OCI-LY3 (cell line): ENCODE measurements around the gene ABHD3.
"Not testable (repeated sequence)": the region's sequence is repeated elsewhere in the genome, so short reads cannot be mapped to it uniquely, and the experiment has no call there.

Experiments used
- H2AFZ ChIP-seq: fragments of 200-600, 300-600 bp; shearing (Covaris generic); 2 replicates; pipeline ENCODE4 v1.6.0; 2014; ENCODE audit warnings: antibody characterized with exemption, low read depth, low read length
- H3K27ac ChIP-seq: fragments of 200-600, 300-600 bp; sonication (generic); 2 replicates; pipeline ENCODE4 v1.5.1; 2014; ENCODE audit warnings: mild to moderate bottlenecking, low read length, moderate library complexity, mixed read lengths
- H3K27me3 ChIP-seq: fragments of 200-600, 300-600 bp; sonication (generic); 2 replicates; pipeline ENCODE4 v1.6.1; 2014; ENCODE audit warnings: low read depth, low read length, mixed read lengths
- H3K36me3 ChIP-seq: fragments of 200-600, 300-600 bp; sonication (generic); replicated peaks from 2 replicates; pipeline ENCODE3; 2014; ENCODE audit warnings: low read depth, low read length, mixed read lengths
- H3K4me1 ChIP-seq: fragments of 300-600, 200-600 bp; sonication (generic); 2 replicates; pipeline ENCODE4 v1.6.1; 2014; ENCODE audit warnings: low read length, mixed read lengths
- H3K4me2 ChIP-seq: fragments of 200-600, 300-600 bp; sonication (generic); 2 replicates; pipeline ENCODE4 v1.6.1; 2014; ENCODE audit warnings: low read length, mixed read lengths
- H3K4me3 ChIP-seq: fragments of 300-600, 200-600 bp; sonication (generic); 2 replicates; pipeline ENCODE4 v1.5.1; 2014; ENCODE audit warnings: antibody characterized with exemption, mild to moderate bottlenecking, low read length, moderate library complexity
- H3K79me2 ChIP-seq: fragments of 300-600, 200-600 bp; shearing (Covaris generic); 2 replicates; pipeline ENCODE4 v1.6.1; 2014; ENCODE audit warnings: mild to moderate bottlenecking, low read length, mixed read lengths
- H3K9ac ChIP-seq: fragments of 300-600, 200-600 bp; shearing (Covaris generic); 2 replicates; pipeline ENCODE4 v1.6.0; 2014; ENCODE audit warnings: mild to moderate bottlenecking, low read length, moderate library complexity
- H3K9me3 ChIP-seq: fragments of 200-600, 300-600 bp; shearing (Covaris generic); 2 replicates; pipeline ENCODE4 v1.6.1; 2014; ENCODE audit warnings: low read length, mixed read lengths; ENCODE audit not compliant: insufficient read depth
- H4K20me1 ChIP-seq: fragments of 200-600, 300-600 bp; sonication (generic); 2 replicates; pipeline ENCODE4 v1.6.1; 2016; ENCODE audit warnings: low read length, mixed read lengths; ENCODE audit not compliant: insufficient read depth
- EZH2phosphoT487 ChIP-seq: fragments of 200-600 bp; shearing (Covaris generic); IDR thresholded peaks from 2 replicates; pipeline ENCODE4 v1.6.1; 2018; ENCODE audit warnings: antibody characterized with exemption, mixed run types, low read depth
- TF ChIP-seq, protein P1 (sequence below): fragments of 200-600, 300-600 bp; sonication (generic); IDR thresholded peaks from 2 replicates; pipeline ENCODE4 v1.5.1; 2014; ENCODE audit warnings: antibody characterized with exemption, low read length, low read depth

The ABHD3 gene

DNA sequence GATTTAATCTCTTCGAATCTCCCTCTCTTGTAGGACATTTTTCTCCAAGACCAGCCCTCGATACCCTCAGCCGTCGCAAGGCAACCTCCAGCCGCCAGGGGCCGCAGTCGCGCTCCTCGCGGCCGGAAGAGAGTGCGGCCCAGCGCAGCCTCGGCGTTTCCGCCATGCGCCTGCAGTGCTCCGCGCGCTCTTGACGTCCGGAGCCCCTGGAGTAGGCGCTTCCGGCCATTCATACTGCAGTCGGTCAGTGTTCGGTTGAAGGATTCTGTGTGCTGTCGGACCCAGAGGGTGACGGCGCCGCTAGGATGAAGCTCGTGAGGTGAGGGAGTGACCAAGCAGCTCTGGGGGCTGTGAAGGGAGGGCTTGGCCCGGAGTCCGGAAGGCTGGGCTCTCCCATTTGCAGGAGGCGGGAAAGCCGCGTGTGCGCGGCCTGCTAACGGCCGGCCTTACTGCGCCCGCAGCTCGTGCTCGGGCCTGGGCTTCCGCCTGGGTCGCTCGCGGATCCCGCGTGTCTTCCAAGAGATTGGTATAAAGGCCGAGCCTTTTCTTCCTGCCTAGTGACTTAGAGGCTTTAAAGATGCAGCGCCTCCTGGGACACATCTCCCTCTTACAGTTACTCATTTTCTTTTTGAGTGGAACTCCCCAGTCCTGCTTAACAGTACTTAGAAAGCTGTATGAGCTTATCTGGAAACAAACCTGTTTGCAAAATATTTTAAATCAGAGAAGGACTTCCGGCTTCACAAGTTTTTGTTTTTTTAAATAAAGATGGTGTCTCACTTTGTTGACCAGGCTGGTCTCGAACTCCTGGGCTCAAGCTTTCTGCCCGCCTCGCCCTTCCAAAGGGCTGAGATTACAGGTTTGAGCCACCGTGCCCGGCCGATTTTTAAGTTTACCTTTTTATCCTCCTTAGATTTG, 92.2 kb downstream of the ABHD3 start, which contains the start of gene SNRPD1:
TSS of gene SNRPD1 (plus strand) at position 190 of the 915 bp plus-strand sequence. CDS start at position 306, 116 bp downstream.
- no peaks in the 10 kb centered on the region for H3K27me3 ChIP-seq
- H3K27ac ChIP-seq: peak within 1 kb of the TSS; percentile 71
- H3K4me2 ChIP-seq: peak within 1 kb of the TSS; percentile 66
- peaks cover 21% of the 10 kb centered on the region for H4K20me1 ChIP-seq
- peak within 1 kb of the TSS; percentile 47; the same call in 1 of the 2 replicates for H2AFZ ChIP-seq
- no peak for TF ChIP-seq EZH2phosphoT487
- TF ChIP-seq, protein P1, sequence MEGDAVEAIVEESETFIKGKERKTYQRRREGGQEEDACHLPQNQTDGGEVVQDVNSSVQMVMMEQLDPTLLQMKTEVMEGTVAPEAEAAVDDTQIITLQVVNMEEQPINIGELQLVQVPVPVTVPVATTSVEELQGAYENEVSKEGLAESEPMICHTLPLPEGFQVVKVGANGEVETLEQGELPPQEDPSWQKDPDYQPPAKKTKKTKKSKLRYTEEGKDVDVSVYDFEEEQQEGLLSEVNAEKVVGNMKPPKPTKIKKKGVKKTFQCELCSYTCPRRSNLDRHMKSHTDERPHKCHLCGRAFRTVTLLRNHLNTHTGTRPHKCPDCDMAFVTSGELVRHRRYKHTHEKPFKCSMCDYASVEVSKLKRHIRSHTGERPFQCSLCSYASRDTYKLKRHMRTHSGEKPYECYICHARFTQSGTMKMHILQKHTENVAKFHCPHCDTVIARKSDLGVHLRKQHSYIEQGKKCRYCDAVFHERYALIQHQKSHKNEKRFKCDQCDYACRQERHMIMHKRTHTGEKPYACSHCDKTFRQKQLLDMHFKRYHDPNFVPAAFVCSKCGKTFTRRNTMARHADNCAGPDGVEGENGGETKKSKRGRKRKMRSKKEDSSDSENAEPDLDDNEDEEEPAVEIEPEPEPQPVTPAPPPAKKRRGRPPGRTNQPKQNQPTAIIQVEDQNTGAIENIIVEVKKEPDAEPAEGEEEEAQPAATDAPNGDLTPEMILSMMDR: peak; percentile 81
- H3K9ac ChIP-seq: peak within 1 kb of the TSS; percentile 95
- H3K4me3 ChIP-seq: peak within 1 kb of the TSS; percentile 88
- no peaks in the 10 kb centered on the region for H3K9me3 ChIP-seq
- H3K79me2 ChIP-seq: peaks cover 55% of the 10 kb centered on the region
- H3K4me1 ChIP-seq: peaks cover 15% of the 10 kb centered on the region
- H3K36me3 ChIP-seq: peaks cover 20% of the 10 kb centered on the region

DNA sequence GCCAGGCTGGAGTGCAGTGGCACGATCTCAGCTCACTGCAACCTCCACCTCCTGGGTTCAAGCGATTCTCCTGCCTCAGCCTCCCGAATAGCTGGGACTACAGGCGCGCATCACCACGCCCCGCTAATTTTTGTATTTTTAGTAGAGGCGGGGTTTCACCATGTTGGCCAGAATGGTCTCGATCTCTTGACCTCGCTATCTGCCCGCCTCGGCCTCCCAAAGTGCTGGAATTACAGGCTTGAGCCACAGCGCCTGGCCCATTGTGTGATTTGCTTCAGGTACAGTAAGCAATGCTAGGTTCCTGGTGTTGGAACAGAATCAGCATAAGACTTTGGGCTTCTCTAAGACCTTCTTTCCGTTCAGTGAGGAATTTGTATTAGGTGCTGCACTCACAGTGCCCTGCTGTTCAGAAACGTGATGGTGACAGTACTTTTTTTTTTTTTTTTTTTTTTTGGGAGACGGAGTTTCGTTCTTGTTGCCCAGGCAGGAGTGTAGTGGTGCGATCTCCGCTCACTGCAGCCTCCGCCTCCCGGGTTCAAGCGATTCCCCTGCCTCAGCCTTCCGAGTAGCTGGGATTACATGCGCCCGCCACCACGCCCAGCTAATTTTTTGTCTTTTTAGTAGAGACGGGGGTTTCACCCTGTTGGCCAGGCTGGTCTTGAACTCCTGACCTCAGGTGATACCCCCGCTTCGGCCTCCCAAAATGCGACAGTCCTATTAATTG, 93.0 kb downstream of the ABHD3 start:
- peaks cover 13% of the 10 kb centered on the region for H3K36me3 ChIP-seq
- not testable (repeated sequence) for H3K27me3 ChIP-seq, H3K9me3 ChIP-seq
- peaks cover 15% of the 10 kb centered on the region for H3K4me1 ChIP-seq
- peak overlapping the region; percentile 47; the same call in 1 of the 2 replicates for H2AFZ ChIP-seq
- peaks cover 13% of the 10 kb centered on the region for H4K20me1 ChIP-seq
- 0 out of 2 replicates have a peak overlapping the region, but pooled peaks have one; percentile 35 for H3K27ac ChIP-seq
- peak overlapping the region; percentile 88 for H3K4me3 ChIP-seq
- peak overlapping the region; percentile 95 for H3K9ac ChIP-seq
- peak overlapping the region; percentile 58 for H3K4me2 ChIP-seq
- peaks cover 47% of the 10 kb centered on the region for H3K79me2 ChIP-seq

DNA sequence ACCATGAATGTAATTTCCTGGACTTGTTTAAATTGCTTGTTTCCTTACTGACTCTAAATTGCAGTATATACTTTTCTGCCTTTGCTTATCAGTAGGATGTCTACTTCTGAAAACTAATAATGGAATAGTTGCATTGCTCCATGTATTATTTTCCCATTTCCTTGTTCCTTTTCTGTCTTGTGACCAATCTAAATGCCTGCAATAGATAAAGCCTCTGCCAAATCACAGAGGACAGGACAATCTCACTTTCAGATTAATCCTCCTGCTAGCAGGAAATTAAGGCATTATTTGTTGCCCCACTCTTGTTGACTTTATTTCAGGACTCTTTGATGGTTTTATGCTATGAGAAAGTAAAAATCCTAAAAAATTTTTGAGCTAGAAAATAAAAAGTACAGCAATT, 99.4 kb downstream of the ABHD3 start:
- Histone ChIP-seq H3K9ac (no peak overlapping the region), H3K4me3 (no peak overlapping the region; the same call in 1 of the 2 replicates), H3K27me3 (no peaks in the 10 kb centered on the region), H3K27ac (no peak overlapping the region), H2AFZ (peak overlapping the region; percentile 44; the same call in 1 of the 2 replicates), H3K9me3 (no peaks in the 10 kb centered on the region), H4K20me1 (no peaks in the 10 kb centered on the region), H3K36me3 (no peaks in the 10 kb centered on the region), H3K79me2 (peaks cover 6% of the 10 kb centered on the region; the same call in 1 of the 2 replicates), H3K4me2 (peak overlapping the region; percentile 47), H3K4me1 (peaks cover 28% of the 10 kb centered on the region)
- no peak for TF ChIP-seq EZH2phosphoT487
- TF ChIP-seq, protein P1: no peak

DNA sequence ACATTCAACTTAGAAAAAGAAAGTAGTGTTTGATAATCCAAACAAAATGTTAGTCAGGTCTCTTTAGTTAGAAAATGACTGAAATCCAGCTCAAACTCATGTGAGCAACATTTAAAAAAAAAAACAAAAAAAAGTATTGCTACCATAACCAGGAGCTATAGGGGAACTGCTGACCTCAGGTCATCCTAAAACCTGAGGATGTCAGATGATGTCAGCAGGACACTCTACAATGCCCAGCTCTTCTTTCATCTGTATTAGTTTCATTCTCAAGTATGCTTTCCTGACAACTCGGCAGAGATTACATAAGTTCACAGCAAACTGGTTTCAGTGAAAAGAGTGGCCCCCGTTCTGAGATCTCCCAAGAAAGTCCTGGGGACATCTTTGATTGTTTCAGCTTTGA, 99.9 kb downstream of the ABHD3 start:
- TF ChIP-seq, protein P1: no peak
- no peak for TF ChIP-seq EZH2phosphoT487

More for the DNA sequence above, 99.9 kb downstream of the ABHD3 start:
- H2AFZ ChIP-seq: peak overlapping the region; percentile 44
- no peaks in the 10 kb centered on the region for H4K20me1 ChIP-seq
- peak overlapping the region; percentile 21; the same call in 1 of the 2 replicates for H3K4me3 ChIP-seq
- H3K79me2 ChIP-seq: peaks cover 11% of the 10 kb centered on the region
- no peak overlapping the region for H3K27ac ChIP-seq
- H3K9ac ChIP-seq: no peak overlapping the region
- H3K27me3 ChIP-seq: no peaks in the 10 kb centered on the region
- H3K9me3 ChIP-seq: no peaks in the 10 kb centered on the region
- no peaks in the 10 kb centered on the region for H3K36me3 ChIP-seq
- H3K4me1 ChIP-seq: peaks cover 28% of the 10 kb centered on the region
- peak overlapping the region; percentile 47 for H3K4me2 ChIP-seq
